HuH-7.5 (cell line): ENCODE results near the gene AK2.
"Not testable (repeated sequence)": the region's sequence is repeated elsewhere in the genome, so short reads cannot be mapped to it uniquely, and the experiment has no call there.

Experiments
- DNase-seq: peaks from one replicate; pipeline ENCODE4 v3.0.0; 2011; ENCODE audit warnings: low spot score

AK2 gene

GRCh38 chr1:32997381-32997891, 39.2 kb downstream of the AK2 start:
- no peak for DNase-seq

GRCh38 chr1:32993324-32993636, 43.4 kb downstream of the AK2 start:
- not testable (repeated sequence) for DNase-seq

GRCh38 chr1:32992489-32993323, 44.0 kb downstream of the AK2 start:
- DNase-seq, result peak; percentile 63

- no peak for DNase-seq
Observed at GRCh38 chr1:32991819-32992488, 44.7 kb downstream of the AK2 start.

DNA sequence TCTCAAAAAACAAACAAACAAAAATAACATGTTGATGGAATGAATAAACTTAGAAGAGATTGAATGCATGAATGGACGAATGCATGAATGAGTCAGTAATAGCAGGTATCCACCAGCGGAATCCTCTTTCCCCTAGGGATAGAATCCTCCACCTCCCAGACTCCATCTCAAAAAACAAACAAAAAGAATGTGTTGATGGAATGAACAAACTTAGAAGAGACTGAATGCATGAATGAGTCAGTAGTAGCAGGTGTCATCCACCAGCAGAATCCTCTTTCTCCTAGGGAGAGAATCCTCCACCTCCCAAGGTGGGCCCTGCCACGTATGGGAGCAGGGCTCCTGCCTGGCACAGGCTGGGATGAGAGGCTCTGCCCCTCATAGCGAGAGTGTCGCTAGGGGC, 45.3 kb downstream of the AK2 start:
- no peak for DNase-seq

DNA sequence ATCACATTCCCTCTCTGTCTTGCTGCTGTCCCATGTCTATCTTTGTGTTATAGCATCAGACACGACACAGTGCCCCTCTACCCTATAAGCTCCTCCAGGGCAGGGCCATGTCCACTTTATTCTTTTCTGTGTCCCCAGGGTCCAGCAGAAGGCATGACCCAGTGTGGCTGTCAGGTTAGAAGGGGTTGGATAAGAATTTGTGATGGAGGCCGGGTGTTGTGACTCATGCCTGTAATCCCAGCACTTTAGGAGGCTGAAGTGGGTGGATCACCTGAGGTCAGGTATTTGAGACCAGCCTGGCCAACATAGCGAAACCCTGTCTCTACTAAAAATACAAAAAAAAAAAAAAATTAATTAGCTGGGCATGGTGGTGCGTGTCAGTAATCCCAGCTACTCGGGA, 45.8 kb downstream of the AK2 start:
- DNase-seq, result no peak

DNA sequence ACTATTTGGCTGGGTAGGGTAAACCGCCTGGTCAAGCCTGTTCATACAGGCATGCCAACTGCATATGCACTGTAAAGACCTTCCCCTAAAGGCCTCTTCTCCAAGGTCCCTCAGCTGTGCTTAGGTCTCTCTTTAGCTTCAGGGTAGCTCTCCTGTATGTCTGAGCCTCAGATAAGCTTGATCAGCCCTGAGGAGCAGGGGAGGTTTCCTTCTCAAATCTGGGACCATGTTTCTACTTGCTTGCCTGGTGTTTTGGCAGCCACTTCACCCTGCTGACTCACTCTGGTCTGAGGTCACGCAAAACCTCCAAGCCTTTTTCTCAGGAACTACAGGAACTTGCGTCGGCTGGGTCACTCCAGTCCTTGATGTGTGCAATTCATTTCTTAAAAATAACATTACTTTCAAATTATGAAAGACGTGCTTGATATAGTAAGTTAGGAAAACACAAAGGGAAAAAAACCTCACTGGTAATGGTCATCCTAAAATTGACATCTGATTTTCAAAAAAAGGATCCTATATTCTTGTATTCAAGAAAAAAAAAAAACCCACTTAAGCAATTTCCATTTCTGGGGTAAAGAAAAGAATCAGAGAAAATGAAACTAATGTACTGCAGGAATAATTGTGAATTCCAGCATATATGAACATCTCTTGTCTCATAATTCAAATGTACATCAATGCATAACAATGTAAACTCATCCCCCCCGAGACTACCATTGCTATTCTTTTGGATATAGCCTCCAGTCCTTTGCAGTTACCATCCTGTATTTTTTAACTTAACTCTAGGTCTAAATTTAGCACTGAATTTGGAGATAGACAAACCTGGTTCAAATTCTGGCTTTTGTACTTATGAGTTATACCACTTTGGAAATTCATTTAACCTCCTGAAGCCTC, 47.3 kb downstream of the AK2 start:
- DNase-seq, result no peak

DNA sequence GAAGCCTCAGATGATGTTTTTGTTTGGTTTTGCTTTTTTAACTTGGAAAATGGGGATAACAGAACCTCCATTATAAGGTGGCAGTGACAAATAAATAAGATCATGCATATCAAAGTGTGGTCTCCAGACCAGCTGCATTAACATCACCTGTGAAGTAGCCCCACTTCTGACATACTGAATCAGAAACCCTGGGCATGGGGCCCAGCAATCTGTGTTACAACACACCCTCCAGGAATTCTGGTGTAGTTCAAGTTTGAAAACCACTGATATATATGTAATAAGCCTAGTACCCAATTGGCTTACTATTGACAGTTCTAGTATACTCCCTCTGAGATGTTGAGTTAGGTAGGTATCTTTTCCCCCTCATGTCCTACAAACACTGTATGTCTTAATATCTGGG, 48.0 kb downstream of the AK2 start:
- no peak for DNase-seq

GRCh38 chr1:32985226-32985625, 51.5 kb downstream of the AK2 start:
- DNase-seq, result no peak

DNA sequence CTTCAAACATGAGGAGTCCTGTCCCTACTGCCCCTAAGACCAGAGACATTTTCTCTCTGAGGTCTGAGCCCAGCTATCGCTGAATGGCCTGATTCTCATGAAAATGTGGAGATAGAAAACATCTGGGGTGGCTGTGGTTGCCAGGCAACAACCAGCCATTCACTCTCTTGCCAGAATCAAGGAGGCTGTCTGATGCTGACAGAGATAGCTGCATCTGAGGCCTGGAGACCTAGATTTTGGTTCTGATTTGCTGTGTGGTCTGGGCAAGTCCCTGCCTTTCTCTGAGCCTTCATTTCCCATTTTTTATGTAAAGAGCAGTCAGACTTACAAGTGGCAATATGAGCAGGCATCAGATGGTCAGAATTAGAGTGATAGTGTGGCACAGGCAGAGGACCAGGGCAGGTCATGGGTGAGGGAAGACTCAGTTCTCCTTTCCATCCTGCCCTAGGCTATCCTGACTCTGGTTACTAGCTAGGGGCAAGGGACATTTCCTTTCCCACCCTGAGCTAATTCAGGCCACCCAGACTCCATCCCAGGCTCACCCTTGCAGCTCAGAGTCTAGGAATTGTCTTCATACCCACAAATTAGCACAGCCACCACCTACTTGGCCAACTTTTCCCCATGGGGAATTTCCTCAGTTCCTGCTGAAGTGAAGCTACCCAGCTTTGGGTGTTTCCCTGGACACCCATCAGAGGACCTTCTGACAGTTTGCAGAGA, 52.1 kb downstream of the AK2 start:
- no peak for DNase-seq

- no peak for DNase-seq
Observed at GRCh38 chr1:32984090-32984454, 52.6 kb downstream of the AK2 start.

GRCh38 chr1:32983020-32983419, 53.7 kb downstream of the AK2 start:
- DNase-seq, result no peak

GRCh38 chr1:32981003-32981901, 55.4 kb downstream of the AK2 start:
- DNase-seq, result no peak

DNA sequence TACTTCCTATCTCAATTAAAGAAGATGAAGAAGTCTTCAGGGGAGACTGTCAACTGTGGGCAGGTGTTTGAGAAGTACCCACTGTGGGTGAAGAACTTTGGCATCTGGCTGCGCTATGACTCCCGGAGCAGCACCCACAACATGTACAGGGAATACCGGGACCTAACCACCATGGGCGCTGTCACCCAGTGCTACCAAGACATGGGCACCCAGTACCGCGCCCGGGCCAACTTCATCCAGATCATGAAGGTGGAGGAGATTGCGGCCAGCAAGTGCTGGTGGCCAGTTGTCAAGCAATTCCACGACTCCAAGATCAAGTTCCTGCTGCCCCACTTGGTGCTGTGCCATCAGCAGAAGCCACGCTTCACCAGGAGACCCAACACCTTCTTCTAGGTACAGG, 56.6 kb downstream of the AK2 start:
- no peak for DNase-seq

DNA sequence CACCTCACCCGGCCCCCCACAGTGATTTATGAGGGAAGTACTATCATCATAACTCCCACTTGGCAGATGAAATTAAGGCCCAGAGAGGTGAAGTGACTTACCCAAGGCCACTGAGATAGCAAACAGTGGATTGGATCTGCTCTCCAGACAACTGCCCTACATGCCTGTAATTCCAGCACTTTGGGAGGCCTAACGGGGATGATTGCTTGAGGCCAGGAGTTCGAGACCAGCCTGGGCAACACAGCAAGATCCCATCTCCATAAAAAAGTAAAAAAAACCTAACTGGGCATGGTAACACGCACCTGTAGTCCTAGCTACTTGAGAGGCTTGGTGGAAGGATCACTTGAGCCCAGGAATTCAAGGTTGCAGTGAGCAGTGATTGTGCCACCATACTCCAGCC, 57.8 kb downstream of the AK2 start:
- DNase-seq, result no peak

GRCh38 chr1:32977546-32978087, 59.1 kb downstream of the AK2 start:
- DNase-seq, result no peak

DNA sequence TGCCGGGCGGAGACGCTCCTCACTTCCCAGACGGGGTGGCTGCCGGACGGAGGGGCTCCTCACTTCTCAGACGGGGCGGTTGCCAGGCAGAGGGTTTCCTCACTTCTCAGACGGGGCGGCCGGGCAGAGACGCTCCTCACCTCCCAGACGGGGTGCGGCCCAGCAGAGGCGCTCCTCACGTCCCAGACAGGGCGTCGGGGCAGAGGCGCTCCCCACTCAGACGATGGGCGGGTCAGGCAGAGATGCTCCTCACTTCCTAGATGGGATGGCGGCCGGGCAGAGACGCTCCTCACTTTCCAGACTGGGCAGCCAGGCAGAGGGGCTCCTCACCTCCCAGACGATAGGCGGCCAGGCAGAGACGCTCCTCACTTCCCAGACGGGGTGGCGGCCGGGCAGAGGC, 61.6 kb downstream of the AK2 start:
- DNase-seq, result not testable (repeated sequence)

GRCh38 chr1:32973458-32973857, 63.2 kb downstream of the AK2 start:
- not testable (repeated sequence) for DNase-seq

GRCh38 chr1:32972814-32973428, 63.8 kb downstream of the AK2 start:
- peak; percentile 51 for DNase-seq

GRCh38 chr1:32971576-32971975, 65.1 kb downstream of the AK2 start:
- DNase-seq, result no peak
